Fibroblast of pulmonary artery (primary cell): ENCODE measurements around the gene ARIH1.

Experiments
- DNase-seq: peaks from one replicate; pipeline ENCODE4 v3.0.0-alpha.2; 2010; ENCODE audit warnings: low read depth
- H3K4me3 ChIP-seq: replicated peaks from 2 replicates; pipeline ENCODE4 v1.5.1; 2011; ENCODE audit warnings: low read depth, mild to moderate bottlenecking, control low read depth, low read length, moderate library complexity
- CTCF ChIP-seq: IDR thresholded peaks from 2 replicates; pipeline ENCODE4 v1.5.1; 2011; ENCODE audit warnings: mild to moderate bottlenecking, control low read depth, low read length, inconsistent platforms; ENCODE audit errors: missing control alignments

Gene ARIH1

DNA sequence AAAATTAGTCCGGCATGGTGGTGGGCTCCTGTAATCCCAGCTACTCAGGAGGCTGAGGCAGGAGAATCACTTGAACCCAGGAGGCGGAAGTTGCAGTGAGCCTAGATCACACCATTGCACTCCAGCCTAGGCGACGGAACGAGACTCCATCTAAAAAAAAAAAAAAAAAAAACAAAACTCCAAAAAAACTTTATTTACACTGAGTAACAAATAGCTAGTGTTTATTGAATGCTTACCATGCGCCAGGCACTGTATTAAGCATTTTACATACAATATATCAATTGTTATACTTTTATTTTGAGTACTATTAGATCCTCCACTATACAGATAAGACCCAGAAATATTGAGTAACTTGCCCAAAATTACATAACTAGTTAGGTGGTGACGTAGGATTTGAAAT, 17.4 kb upstream of the ARIH1 start:
- TF ChIP-seq CTCF = no peak
- H3K4me3 ChIP-seq = no peak overlapping the region
- DNase-seq = no peak

GRCh38 chr15:72460402-72460801, 13.7 kb upstream of the ARIH1 start:
- no peak for TF ChIP-seq CTCF
- no peak for DNase-seq
- H3K4me3 ChIP-seq = no peak overlapping the region

- DNase-seq = no peak
- no peak for TF ChIP-seq CTCF
These were observed 10.4 kb upstream of the ARIH1 start for GRCh38 chr15:72463702-72464101.

DNA sequence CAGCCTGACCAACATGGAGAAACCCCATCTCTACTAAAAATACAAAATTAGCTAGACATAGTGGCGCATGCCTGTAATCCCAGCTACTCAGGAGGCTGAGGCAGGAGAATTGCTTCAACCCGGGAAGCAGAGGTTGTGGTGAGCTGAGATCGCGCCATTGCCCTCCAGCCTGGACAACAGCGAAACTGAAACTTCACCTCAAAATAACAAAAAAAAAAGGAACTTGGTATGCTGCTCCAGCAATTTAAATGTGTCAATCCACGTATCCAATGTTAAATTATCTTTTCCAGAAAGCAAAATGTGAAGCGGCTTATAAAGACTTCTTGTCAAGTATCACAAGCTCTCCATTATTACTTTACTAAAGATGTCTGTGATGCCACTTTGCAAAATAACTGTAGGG, 9.9 kb upstream of the ARIH1 start:
- TF ChIP-seq CTCF = no peak
- H3K4me3 ChIP-seq = no peak overlapping the region
- DNase-seq = no peak

More at GRCh38 chr15:72463702-72464101, 10.4 kb upstream of the ARIH1 start:
- no peak overlapping the region for H3K4me3 ChIP-seq

- TF ChIP-seq CTCF = no peak
- H3K4me3 ChIP-seq = no peak overlapping the region
- no peak for DNase-seq
These were observed 6.0 kb upstream of the ARIH1 start for GRCh38 chr15:72468103-72468502.

DNA sequence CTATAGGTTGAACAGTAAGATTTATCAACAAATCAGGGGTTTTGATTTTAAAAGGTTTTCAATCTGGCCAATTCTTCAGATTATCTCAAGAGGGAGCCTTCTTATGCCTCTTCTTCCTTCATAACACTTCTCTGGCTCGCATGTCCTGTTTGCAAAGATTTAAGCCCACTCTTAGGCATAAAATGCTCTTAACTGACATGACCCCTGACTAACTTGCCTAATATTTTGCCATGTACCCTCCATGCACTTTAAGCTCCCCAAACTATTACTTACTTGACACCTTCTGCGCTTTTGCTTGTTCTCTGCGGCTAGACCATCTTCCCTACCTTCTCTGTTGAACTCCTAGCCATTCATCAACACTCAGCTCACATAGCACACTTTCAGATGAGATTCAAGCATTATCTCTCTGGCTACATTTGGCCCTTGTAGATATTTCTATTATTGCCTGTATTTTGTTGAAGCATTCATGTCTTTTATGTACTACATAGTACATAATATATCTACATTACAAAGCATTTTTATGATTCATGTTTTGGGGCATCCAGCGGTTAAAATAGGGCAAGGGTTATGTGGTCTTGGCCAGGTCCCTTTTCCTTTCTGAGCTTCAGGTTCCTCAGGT, 1.0 kb upstream of the ARIH1 start:
- TF ChIP-seq CTCF = peak; percentile 29
- DNase-seq = peak; percentile 47
- H3K4me3 ChIP-seq = peak overlapping the region; percentile 77

GRCh38 chr15:72474466-72474911, 359 bp downstream of the ARIH1 start:
- TF ChIP-seq CTCF = no peak
- DNase-seq = no peak
- H3K4me3 ChIP-seq = peak overlapping the region; percentile 77
